HG03025 (cell line): ENCODE measurements around the gene EPDR1.

Experiments used
- ATAC-seq: cut with Tn5 transposase; IDR thresholded peaks from one replicate; pipeline ENCODE4 v1.9.1; 2021; ENCODE audit warnings: mild to moderate bottlenecking, moderate library complexity; ENCODE audit not compliant: unreplicated experiment, low FRiP score

EPDR1 gene

DNA sequence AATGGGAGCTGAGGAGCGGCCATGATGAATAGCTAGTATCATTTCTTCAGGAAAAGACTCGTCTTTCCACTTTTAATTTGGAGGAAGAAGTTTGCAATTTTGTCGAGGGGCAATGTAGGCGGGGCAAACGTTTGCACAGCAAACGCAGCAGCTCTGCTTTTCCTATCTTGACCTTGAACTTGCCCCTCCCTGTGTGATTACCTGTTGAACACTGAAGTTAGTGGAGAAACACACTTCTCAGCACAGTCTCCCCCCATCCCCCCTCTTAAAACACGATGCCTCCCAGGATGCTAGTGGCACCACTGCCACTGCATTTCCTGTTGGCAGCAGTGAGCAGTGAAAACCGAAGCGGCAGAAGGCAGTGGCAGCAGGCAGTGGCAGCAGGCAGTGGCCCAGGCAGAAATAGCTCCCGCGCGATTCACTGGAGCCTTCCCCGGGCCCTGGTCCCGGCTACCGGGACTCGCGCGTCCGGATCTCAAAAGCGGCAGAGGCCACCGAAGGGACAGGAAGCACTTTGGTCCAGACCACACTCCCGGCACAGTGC, at the start of gene EPDR1:
TSS of gene EPDR1 (plus strand) at position 336 of the 544 bp plus-strand sequence. CDS start 300 bp downstream, outside the sequence.
- no peak for ATAC-seq

GRCh38 chr7:37882086-37882485, 38.4 kb upstream of the EPDR1 start:
- ATAC-seq = no peak

DNA sequence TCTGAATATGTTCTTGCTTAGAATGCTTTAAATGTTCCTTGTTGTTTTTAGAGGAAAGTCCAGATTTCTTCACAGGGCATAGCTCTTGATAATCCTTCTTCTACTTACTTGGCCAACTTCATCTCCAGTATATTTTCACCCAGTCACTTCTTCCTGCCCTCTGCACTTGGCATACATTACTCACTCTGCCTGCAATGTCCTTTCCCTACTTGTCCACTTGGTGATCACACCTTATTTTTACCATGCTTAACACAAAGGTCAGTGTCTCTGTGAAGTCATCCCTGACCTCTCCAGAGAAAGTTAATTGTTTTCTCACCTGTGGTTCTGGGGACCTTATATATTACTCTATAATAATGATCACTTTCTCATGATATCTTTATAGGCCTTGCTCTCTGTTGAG, 27.1 kb upstream of the EPDR1 start:
- no peak for ATAC-seq

- no peak for ATAC-seq
Observed at GRCh38 chr7:37894671-37895070, 25.8 kb upstream of the EPDR1 start.

DNA sequence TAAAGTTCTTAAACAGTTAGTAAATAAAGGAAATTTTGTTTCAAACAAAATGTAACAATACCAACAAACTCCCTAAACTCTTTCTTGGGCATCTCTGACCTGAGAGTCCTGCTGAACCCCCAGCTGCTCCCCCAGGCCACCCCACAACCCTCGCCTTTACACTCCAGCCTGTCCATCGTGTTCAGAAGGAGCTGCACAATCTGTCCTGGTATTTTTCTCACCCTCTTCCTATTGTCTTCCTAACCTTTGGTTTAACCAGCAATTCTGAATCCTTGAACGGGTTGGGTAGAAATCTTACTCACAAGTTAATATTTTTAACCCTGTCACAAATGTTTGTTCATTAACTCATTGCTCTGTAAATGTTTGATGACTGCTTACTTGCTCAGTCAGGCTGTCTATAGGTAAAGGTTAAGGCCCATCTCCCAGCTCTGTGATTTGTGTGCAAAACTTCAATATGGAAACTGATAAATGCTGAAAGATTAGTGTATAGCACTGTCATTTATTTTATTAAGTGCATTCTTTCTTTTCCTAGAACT, 20.7 kb upstream of the EPDR1 start:
- ATAC-seq = no peak

GRCh38 chr7:37901236-37901827, 19.1 kb upstream of the EPDR1 start:
- ATAC-seq = no peak

DNA sequence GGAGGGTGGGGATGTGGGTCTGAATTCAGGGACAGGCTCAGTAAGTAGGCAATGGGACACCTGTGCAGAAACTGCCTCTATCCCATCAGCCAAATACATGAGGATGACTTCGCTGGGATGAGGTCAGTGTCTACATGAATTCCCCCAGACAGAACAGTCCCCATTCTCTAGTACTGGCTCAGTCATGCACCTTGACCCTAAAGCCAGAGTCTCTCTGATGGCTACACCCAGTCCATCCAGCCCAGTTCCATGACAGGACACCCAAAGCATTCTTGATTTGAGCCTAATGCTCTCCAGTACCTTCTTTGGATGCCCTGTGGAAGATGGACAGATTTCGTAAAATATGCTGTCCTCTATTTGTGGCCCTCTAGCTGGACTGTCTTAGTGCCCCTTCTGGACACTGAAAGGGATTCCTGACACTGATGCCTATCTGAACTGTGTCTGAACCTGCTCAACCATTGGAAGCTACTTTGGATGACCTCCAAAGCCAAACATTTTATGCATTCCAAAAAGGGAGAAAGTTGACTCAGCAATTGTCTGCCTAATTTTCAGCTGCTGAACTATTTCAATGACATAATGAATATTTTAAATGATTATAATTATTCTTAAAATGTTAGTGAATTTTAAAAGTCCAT, 18.4 kb upstream of the EPDR1 start:
- ATAC-seq = no peak

- no peak for ATAC-seq
Observed at GRCh38 chr7:37908221-37908788, 12.1 kb upstream of the EPDR1 start.

- no peak for ATAC-seq
Observed at GRCh38 chr7:37912756-37913155, 7.7 kb upstream of the EPDR1 start.

- no peak for ATAC-seq
Observed at GRCh38 chr7:37915438-37915837, 5.0 kb upstream of the EPDR1 start.

DNA sequence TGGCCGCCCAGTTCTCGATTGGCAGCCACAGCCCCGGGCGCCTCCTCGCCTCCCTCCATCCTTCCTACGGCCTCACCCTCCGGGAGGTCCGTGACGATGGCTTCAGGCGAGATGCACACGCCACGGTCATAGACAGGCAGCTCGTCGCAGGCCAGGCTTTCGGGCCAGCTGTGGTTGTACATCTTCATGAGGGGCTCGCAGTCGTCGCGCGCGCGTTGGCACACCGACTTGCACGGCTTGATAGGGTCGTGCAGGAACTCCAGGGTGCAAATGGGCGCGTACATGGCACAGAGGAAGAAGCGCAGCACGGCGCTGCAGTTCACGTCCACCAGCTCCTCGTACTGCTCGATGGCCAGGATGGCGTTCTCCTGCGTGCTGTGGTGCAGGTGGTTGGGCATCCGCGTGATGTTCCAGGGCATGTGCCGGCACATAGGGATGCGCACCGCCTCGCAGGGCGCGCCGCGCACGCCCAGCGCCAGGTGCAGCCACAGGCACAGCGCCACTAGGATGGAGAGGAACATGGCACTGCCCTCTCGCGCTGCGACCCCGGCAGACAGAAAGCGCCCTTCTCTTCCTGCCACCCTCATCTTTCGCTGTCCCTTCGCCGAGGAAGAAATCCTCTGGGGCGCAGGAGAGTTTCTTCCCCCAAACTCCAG, 4.3 kb upstream of the EPDR1 start:
- ATAC-seq = no peak

GRCh38 chr7:37916673-37917660, 3.5 kb upstream of the EPDR1 start, which contains the start of gene SFRP4:
TSS of gene SFRP4 (minus strand) at chr7:37916817. CDS start at chr7:37916537, 280 bp downstream.
- ATAC-seq = no peak

- no peak for ATAC-seq
Observed at GRCh38 chr7:37918526-37918925, 1.9 kb upstream of the EPDR1 start.

- ATAC-seq = no peak
Observed at GRCh38 chr7:37920849-37921805, 687 bp downstream of the EPDR1 start.

DNA sequence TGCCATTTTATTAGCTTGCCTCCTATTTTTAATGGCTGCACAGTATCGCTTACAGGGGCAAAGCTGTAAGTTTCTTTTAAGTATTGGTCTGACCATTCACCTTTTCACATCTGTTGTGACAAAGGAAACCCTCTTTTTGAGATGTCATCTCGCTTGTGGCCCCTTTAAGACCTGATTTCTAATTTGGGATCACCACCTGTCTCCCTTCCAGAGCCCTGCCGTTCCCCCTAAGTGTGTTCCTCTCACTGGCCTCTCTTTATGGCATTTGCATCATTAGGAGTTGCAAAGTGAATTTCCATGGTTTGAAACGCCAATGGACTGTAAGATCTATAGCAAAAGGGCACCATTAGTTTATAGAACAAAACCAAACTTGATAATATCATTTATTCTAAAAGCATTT, 1.4 kb downstream of the EPDR1 start:
- no peak for ATAC-seq

DNA sequence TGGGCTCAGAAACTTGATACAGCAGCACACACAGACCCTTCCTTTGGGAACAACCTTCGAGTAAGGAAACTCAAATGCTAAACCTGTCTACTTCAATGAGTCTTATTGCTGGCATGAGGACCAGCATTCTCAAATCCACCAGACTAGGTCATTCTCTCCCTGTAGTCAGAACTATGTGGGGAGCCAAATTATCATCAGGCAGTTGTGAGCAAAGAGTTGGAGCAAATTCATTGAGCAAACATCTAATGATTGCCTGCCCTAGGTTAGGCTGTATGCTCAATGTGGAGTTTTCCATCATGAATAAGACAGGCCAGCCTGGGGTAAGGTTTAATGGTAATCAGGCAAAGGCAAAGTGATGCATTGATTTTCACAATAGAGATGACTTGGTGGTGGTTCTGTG, 3.6 kb downstream of the EPDR1 start:
- no peak for ATAC-seq

GRCh38 chr7:37924491-37925041, 4.1 kb downstream of the EPDR1 start:
- ATAC-seq = no peak

DNA sequence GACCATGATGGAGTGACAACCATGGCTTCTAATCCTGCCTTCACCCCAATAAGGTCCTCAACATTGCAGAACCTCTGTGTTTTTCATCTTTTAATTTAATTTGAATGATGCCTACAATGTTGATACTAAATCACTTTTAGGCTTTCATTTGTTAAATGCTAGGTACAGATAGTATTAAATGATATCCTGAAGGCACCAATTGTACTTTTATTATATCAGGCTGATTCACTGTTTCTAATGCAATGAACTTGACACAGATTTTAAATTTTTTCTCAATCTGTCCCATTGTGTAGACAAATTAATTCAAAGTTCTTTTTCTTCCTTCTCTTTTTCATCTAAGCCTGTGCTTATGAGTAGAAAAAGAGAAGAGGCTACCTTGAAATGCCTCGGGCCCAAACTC, 5.2 kb downstream of the EPDR1 start:
- no peak for ATAC-seq
